ENCODE data around the gene NHLH2.

The NHLH2 gene

DNA sequence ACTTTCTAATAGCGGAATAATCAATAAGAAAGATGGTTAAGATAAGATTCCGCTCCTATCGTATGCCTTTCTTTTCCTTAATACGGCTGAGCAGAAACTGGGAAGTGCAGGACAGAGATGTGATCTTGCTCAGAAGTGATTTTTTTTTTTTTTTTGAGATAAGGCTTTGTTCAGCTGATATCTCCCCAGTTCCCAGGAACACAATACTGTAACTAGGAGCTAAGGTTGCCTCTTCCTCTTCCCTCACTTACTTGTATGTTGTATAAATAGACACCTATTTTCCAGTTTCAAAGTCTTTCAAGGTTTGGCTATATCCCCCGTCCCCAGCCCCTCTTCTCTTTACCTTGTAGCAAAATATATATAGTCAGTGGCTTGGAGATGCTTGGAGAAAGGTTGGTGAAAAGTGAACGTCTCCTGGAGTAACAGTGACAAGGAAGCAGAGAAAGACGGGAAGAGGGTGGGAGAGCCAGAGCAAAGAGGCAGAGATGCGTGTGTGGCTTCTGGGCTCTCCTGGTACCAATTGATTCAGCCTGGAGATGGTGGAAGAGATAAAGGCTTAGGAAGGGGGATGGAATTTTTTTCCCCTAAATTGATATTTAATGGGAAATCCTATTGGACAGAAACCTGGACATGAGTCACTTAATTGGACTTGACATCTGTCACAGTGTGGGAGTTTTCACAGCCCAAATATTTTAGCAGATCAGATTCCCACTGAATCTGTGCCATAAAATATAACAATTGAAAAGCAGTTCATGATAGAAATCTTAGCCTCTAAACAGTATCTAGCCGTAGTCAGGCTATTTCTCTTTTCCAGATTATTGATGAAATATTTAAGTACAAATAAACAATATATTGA, at the start of gene NHLH2:
TSS of gene NHLH2 (minus strand) at position 522 of the 856 bp plus-strand sequence. CDS start 2,754 bp downstream, outside the sequence.
- DNase-seq = no peak

DNA sequence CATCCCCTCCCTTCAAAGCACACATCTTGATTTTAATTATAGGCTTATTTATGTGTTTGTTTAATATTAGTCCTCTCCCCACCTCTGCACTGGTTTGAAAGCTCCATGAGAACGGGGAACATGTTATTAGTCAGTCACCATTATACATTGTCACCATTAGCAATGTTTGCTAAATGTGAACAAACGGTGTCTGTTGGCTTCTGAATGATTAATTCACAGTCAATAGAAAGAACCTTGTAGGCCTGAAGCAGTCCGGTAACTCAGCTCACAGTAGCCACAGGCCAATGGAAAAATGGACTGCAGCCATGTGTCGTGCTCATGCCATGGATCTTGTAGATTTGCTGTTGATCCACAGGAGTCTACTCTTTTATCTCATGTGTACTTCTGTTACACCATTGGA, 49.7 kb upstream of the NHLH2 start:
- DNase-seq = no peak

DNA sequence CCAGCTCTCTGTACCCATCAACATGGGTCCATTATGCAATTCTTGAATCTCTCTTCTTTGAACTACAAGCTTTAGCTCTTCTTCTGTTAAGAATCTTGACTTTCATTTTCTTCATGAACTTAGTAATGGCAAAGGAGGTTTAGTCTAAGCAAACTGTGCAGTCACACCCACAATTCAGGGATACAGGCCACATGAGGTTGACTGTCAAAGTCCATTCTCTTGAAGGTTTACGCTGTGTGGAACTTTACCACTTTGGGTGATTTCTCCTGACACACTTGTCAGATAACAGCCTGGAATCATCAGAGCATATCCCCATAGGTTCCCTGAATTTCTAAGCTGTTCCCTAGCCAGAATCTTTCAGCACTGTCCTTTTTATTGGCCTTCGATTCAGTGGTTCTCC, 48.0 kb upstream of the NHLH2 start:
- DNase-seq = no peak

GRCh38 chr1:115882913-115883902, 42.3 kb upstream of the NHLH2 start:
- DNase-seq = no peak

DNA sequence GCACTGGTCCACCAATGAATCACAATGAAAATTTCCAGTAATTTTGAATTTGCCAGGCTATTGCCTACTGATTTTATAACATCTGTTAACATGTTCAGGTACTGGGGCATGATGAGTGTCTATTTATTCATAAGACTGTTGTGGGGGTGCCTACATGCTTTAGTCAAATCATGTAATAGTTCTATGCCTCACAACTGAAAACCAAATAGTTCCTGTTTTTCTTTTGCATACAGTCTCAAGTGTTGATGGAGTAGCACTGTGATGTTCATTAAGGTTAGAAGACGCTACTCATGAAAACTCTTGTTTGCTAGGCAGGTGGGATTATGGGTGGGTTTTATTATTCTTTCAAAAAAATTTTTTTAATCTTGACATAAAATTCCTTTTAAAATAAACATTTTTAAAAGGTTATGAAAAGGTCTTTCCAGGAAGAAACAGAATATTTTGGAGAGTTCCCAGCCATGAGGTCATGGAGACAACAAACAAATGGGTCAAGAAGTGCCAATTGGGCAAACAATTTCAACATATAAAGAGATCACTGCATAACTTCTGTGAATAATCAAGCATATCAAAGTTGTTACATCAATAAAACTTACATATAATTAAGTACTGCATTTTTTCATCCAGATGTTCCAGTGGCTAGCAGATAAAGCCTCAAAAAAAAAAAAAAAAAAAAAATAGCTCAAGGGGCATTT, 40.2 kb upstream of the NHLH2 start:
- no peak for DNase-seq

DNA sequence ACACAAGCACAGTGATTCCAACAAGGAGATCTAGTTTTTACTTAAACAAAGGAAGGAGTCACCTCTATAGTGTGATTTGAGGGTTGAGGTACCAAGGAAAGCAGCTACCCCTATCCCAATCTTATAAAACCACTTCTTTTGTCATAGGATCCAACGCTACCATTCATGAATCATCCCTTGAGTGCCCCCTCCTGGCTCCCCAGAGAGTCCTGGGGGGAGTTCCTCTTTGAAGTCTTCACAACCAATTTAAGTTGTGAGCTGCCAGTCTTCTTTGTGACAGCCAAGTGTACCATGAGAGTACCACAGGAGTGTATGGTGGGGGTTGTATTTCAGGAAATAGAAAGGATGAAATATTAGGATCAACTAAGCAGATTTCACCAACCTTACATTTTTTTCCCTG, 39.1 kb upstream of the NHLH2 start:
- no peak for DNase-seq

GRCh38 chr1:115877511-115877910, 36.6 kb upstream of the NHLH2 start:
- DNase-seq = no peak

DNA sequence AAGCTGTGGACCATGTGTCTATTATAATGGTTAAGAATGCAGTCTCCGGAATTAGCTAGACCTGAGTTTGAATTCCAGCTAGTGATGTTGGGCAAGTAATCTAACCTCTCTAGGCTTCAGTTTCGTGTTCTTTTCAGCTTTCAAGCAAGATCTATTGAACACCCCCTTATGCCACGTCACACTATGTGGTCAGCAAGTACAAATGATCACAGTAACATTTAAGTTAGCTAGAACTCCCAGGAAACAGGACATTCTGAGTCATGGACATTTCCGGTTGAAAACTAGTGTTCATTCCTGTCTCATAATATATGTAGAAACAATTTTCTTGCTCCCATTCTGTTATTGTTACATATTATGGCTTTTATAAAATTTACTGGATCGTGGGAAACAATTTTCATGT, 34.0 kb upstream of the NHLH2 start:
- DNase-seq = no peak

- no peak for DNase-seq
Measured at GRCh38 chr1:115874497-115874896, 33.6 kb upstream of the NHLH2 start.

DNA sequence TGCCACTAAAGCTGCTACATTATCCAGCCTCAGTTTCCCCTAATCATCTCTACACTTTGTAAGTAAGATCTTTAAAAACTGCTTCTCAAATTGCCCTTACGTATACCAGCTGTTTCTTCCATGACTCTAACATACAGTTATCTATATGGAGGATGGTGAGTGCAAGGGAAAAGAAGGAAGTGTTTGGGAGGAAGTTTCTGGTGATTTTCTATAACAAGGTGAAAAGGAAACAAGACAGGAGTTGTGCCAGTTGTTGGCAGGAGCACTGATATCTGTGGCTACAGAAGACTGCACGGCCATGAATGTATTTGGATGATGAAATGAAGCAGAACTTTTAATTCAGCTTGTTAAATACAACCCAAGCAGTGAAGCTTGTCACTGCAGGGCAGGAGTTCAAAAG, 32.3 kb upstream of the NHLH2 start:
- no peak for DNase-seq

GRCh38 chr1:115869064-115869463, 28.1 kb upstream of the NHLH2 start:
- DNase-seq = no peak

GRCh38 chr1:115867216-115867615, 26.3 kb upstream of the NHLH2 start:
- no peak for DNase-seq

- DNase-seq = no peak
Measured at GRCh38 chr1:115865704-115866380, 24.9 kb upstream of the NHLH2 start.

GRCh38 chr1:115862403-115862802, 21.5 kb upstream of the NHLH2 start:
- DNase-seq = no peak

DNA sequence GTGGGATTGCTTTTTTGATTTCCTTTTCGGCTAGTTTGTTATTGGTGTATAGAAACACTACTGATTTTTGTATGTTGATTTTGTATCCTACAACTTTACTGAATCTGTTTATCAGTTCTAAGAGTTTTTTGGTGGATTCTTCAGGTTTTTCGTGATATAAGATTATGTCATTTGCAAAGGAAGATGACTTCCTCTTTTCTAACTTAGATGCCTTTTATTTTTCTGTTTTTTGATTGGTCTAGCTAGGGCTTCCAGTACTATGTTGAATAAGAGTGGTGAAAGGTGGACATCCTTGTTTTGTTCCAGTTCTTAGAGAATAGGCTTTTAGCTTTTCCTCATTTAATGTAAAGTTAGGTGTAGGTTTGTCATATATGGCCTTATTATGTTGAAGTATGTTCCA, 13.1 kb upstream of the NHLH2 start:
- no peak for DNase-seq

- DNase-seq = no peak
Measured at GRCh38 chr1:115850937-115851336, 10.0 kb upstream of the NHLH2 start.

DNA sequence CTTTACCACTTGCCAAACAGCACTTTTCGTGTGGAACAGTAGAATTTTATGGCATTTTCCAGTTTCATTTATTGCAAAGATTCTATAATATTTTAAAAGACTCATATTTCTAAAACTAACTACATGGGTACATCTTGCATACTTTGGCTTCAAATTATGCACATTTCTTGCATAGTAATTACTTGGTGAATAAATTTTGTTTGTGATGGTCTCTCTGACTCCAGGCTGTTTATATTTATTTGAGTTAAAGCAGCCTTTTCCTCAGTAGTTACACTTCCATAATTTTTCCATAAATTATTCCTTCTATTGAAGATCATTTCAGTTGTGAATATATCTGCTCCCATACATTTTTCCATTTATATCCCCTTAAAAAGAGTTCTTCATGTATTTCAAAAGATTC, 6.9 kb upstream of the NHLH2 start:
- no peak for DNase-seq

DNA sequence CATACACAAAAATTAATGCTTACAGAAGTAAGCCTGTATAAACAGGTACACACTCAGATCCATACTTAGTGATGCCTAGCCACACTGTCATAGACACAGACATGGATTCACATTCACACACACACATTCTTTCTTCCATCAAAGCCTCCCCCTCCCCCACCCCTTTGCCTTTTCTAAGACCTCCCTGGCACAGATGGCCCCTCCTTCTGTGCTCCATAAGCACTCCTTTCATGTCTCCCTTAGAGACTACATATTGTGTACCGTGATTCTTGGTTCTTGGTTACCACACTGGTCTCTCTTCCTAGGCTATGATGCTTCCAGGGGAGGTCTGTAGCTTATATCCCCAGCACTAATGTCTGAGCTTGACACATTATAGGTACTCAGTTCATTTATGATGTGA, 2.0 kb upstream of the NHLH2 start:
- no peak for DNase-seq

- DNase-seq = no peak
Measured at GRCh38 chr1:115839679-115840237, 1.2 kb downstream of the NHLH2 start.

GRCh38 chr1:115839029-115839678, 1.8 kb downstream of the NHLH2 start:
- no peak for DNase-seq

GRCh38 chr1:115838431-115839028, 2.4 kb downstream of the NHLH2 start:
- DNase-seq = no peak
